SK-MEL-5 (cell line): ENCODE measurements around the gene HACL1. TPM values are rescaled to one million over a fixed set of nuclear protein-coding genes. Genes with fewer than 3 reads are reported as not detected.
"Not testable (repeated sequence)": the region's sequence is repeated elsewhere in the genome, so short reads cannot be mapped to it uniquely, and the experiment has no call there.

Experiments
- DNase-seq: peaks from one replicate; pipeline ENCODE4 v3.0.0-alpha.2; 2016; ENCODE audit warnings: low read depth, low spot score
- in situ Hi-C: cut with HindIII; loops from 2 replicates; pipeline ENCODE4 v1.10.0; 2016; ENCODE audit warnings: low sequenced_read_pairs, high pct_unique_total_duplicates, low pct_unique_long_range_greater_than_20kb
- total RNA-seq: library from RNA; depleted of rRNA; stranded (reverse); fragments of >200 nt; shearing (Covaris generic); gene quantifications from 2 replicates; pipeline ENCODE4 v1.2.3, GENCODE V29; 2014

HACL1 gene
- total RNA-seq, 1 experiment from 2014 or later = 56.5 TPM

- in situ Hi-C loops = no loop called here
These were observed 30.8 kb upstream of the HACL1 start for GRCh38 chr3:15632212-15632580.

GRCh38 chr3:15631426-15632211 lies 30.2 kb upstream of the HACL1 start:
- in situ Hi-C loops = no loop called here
- DNase-seq = peak; percentile 34

More at GRCh38 chr3:15632212-15632580, 30.8 kb upstream of the HACL1 start:
- DNase-seq = no peak

DNA sequence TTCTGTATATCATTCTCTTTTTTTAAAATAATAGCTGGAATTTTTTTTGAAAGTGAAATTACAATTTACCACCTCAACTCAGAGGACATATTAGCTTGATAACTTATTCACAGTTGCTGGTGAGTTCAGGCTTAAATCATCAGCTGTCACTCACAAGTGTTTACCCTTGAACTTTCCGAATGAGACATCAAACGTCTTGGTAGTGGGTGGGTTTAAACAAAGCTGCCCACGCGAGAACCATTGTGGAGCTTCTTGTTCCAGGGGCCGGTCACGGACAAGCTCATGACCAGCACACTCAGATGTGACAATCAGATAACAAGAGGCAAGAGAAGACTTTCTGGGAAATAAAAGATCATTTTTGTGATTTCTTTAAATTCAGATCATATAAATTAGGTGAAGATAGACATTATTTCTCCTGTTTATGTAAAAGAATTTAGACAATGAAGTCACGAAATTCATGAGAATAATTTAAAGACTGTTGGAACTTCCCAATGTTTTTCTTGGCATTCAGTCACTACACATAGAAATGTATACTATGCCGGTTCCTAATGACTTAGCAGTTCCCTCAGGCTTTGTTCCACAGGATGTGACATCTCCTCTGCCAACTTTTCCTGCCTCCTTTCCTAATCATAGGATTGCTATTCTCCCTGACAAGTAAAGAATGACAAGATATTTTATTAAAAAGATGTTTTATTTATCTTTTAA lies 29.4 kb upstream of the HACL1 start:
- peak; percentile 88 for DNase-seq
- in situ Hi-C loops = no loop called here

DNA sequence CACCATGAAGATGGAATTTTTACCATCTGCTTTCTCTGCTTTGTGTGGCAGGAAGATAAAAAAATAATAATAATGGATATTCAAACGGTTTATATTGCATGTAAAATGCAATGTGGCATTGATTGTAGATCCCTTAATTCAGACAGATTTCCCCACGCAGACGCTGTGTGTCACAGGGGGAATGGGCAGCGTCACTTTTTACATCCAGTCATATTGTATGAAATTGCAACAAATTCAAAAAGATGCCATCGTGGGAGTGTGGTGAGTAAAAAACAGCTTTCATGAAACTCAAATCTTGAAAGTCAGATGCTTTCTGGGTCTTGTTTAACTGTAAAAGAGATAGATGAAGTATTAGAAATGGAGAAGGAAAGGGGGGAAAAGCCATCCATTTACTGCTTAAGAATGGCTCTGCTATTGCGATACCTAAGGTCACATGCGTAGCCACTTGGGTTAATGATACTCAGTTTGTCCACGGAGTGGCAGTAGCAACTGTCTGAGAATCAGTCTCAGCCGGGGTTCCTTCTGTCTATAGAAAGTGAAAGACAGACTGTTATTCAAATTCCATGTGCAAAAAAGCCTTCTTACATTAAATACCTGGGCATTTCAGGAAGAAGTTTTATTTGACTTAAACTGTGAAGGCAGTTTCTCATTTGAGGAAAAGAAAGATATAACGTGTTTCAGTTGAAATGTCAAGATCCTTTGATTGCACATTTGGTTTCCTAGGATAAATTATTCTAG lies 28.7 kb upstream of the HACL1 start:
- in situ Hi-C loops = no loop called here
- peak; percentile 96 for DNase-seq

DNA sequence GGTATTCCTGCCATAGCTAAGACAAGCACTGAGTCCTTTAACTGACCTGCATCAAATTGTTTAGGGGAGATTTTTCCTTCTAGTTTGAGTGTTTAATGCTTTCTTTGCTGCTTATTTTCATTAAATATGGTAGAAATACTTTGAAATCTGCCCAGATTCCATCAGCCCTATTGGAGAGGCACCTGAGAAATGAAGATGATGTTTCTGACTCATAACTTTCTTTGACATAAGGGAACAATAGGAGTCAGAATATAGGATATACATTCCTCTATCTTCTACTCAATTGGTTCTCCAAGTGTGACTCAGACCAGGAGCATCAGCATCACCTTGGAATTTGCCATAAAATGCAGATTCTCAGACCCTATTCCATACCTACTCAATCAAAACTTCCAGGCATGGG lies 27.6 kb upstream of the HACL1 start:
- in situ Hi-C loops = no loop called here
- DNase-seq = no peak

- in situ Hi-C loops = no loop called here
- DNase-seq = no peak
These were observed 22.4 kb upstream of the HACL1 start for GRCh38 chr3:15623535-15624440.

DNA sequence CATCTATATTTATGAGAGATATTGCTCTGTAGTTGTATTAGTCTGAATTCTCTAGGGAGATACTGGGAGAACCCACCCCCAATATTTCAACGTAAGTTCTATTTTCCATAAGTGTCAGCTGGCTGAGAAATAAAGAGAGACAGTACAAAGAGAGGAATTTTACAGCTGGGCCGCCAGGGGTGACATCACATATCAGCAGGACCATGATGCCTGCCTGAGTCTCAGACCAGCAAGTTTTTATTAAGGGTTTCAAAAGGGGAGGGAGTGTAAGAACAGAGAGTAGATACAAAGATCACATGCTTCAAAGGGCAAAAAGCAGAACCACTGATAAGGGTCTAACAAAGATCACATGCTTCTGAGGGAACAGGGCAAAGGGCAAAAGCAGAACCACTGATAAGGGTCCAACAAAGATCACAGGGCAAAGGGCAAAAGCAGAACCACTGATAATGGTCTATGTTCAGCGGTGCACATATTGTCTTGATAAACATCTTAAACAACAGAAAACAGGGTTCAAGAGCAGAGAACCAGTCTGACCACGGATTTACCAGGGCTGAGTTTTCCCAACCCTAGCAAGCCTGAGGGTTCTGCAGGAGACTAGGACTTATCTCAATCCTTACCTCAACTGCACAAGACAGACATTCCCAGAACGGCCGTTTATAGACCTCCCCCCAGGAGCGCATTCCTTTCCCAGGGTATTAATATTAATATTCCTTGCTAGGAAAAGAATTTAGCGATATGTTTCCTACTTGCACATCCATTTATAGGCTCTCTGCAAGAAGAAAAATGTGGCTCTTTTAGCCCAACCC lies 18.5 kb upstream of the HACL1 start:
- in situ Hi-C loops, DNase-seq: not testable (repeated sequence)

GRCh38 chr3:15616053-15616452 lies 14.7 kb upstream of the HACL1 start:
- in situ Hi-C loops = no loop called here
- DNase-seq = no peak

DNA sequence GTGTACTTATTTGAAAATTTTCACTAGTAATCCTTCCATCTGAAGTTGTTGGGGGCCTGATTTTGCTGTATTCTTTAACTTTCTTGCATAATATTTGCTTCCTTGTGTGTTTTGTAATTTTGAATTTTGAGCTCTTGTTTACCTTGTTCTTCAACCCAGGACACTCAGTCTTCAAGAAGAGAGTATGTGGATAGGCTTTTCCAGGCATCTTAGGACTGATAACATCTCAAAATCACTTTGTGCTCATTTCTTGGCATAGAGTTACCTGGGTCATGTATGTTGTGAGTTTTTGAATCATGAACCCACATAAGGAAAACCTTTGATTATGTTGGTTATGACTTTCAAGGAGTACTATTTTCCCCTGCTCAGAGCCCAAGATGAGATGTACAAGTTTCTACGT lies 13.6 kb upstream of the HACL1 start:
- no peak for DNase-seq
- in situ Hi-C loops = no loop called here

DNA sequence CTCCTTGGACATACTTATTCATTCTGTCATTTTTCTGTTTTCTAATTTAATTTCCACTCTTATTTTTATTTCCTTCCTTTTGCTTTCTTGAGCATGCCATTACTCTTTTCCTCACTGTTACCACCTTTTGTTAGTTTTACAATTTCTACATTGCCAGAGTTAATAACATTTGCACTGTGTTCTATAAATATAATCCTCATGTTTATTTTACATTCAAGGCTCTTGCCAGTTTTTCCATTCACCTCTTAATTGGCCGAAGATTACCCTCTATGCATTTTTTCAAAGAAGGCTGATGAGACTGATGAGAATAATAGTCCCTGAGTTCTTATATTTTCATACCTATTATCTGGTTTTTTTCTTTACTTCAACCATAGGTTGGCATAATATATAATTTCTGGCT lies 10.6 kb upstream of the HACL1 start:
- in situ Hi-C loops = no loop called here
- no peak for DNase-seq

GRCh38 chr3:15611018-15611417 lies 9.6 kb upstream of the HACL1 start:
- DNase-seq = no peak
- in situ Hi-C loops = no loop called here

DNA sequence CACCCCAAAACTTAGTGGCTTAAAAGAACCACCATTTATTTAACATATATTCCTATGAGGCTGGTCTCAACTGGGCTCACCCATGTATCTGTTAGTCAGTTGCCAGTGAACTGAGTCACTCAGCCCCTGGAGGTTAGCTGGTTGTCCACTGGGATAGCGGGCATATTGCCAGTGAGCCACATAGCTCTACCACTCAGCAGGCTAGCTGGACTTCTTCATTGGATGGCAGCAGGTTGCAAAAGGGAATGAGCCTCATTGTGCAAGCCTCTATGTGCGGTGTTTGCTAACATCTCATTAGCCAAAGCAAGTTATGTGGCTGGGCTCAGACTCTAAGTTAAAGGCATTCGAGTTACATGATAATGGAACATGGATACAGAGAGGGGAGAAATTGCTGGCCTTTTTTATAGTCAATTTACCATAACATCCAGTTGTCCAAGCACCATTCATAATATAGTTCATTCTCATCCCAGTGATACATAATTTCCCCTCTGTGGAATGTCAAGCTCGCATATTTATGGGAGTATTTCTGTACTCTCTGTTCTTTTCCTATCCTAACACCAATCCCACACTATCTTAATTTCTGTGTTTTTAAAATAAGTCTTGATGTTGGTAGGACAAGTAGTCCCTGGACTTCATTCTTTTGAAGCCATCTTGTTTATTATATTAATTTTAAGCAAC lies 8.9 kb upstream of the HACL1 start:
- DNase-seq = peak; percentile 20
- in situ Hi-C loops = no loop called here

- no peak for DNase-seq
- in situ Hi-C loops = no loop called here
These were observed 5.1 kb upstream of the HACL1 start for GRCh38 chr3:15606434-15606891.

DNA sequence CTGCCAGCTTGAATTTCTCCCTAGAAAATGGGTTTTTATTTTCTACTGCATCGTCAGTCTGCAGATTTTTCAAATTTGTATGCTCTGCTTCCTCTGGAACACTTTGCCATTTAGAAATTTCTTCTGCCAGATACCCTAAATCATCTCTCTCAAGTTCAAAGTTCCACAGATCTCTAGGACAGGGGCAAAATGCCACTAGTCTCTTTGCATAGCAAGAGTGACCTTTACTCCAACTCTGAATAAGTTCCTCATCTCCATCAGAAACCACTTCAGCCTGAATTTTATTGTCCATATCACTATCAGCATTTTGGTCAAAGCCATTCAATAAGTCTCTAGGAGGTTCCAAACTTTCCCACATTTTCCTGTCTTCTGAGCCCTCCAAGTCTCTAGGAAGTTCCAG lies 3.2 kb upstream of the HACL1 start:
- DNase-seq, in situ Hi-C loops: not testable (repeated sequence)

DNA sequence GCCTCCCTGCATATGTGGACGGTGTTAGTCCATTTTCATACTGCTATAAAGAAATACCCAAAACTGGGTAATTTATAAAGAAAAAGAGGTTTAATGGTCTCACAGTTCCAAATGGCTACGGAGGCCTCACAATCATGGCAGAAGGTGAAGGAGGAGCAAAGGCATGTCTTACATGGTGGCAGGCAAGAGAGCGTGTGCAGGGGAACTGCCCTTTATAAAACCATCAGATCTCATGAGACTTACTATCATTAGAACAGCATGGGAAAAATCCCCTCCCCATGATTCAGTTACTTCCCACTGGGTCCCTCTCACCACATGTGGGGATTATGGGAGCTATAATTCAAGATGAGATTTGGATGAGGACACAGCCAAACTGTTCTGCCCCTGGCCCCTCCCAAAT lies 1.4 kb upstream of the HACL1 start:
- in situ Hi-C loops, DNase-seq: not testable (repeated sequence)

DNA sequence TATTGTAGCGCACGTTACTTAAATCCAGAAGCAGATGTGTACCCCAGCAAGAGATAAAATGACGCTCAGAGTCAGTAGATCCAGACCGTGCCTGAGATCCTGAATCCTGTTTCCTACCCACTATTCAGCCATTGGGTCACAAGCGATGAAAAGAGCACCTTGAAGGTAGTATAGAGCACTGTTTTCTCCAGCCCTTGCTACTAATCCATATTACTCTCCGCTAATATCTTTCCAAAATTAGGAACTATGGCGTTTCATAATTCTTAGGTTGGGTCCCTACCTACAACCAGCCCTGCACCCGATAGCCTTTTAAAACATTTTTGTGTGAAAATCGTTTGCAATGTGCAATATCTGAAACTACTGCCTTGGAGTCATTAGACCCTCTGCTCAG lies 772 bp upstream of the HACL1 start:
- no peak for DNase-seq
- in situ Hi-C loops = no loop called here
